RWPE2 (cell line): Measurements from ENCODE around the gene JAK2.
"Not testable (repeated sequence)": the region's sequence is repeated elsewhere in the genome, so short reads cannot be mapped to it uniquely, and the experiment has no call there.

Experiments used
- ATAC-seq: fragments of 200-7000 bp; cut with Tn5 transposase; 3 replicates; pipeline ENCODE4 v1.9.1; 2021; ENCODE audit warnings: low read depth
- DNase-seq: peaks from one replicate; pipeline ENCODE4 v3.0.0-alpha.2; 2020; ENCODE audit warnings: low spot score
- H3K27ac ChIP-seq: fragments of 450-650 bp; 2 replicates; pipeline ENCODE4 v1.5.1; 2017; ENCODE audit warnings: mild to moderate bottlenecking; ENCODE audit not compliant: poor library complexity, severe bottlenecking
- H3K27me3 ChIP-seq: fragments of 250-450 bp; sonication (Bioruptor Pico); 2 replicates; pipeline ENCODE4 v1.5.1; 2021; ENCODE audit warnings: mild to moderate bottlenecking, moderate library complexity; ENCODE audit not compliant: insufficient read depth, poor library complexity, severe bottlenecking
- H3K36me3 ChIP-seq: fragments of 250-450 bp; sonication (Bioruptor Pico); 2 replicates; pipeline ENCODE4 v1.5.1; 2020; ENCODE audit warnings: low read depth, mild to moderate bottlenecking, moderate library complexity
- H3K4me1 ChIP-seq: fragments of 250-450 bp; sonication (Bioruptor Pico); 2 replicates; pipeline ENCODE4 v1.5.1; 2021; ENCODE audit warnings: mild to moderate bottlenecking, moderate library complexity; ENCODE audit not compliant: insufficient read depth, poor library complexity, severe bottlenecking
- H3K4me3 ChIP-seq: fragments of 250-450 bp; sonication (Bioruptor Pico); 2 replicates; pipeline ENCODE4 v1.5.1; 2021; ENCODE audit warnings: mild to moderate bottlenecking, moderate library complexity; ENCODE audit not compliant: severe bottlenecking
- H3K9me3 ChIP-seq: fragments of 250-450 bp; sonication (Bioruptor Pico); 2 replicates; pipeline ENCODE4 v1.5.1; 2021; ENCODE audit warnings: mild to moderate bottlenecking, moderate library complexity; ENCODE audit not compliant: severe bottlenecking
- CTCF ChIP-seq: fragments of 450-650 bp; IDR thresholded peaks from one replicate; pipeline ENCODE4 v1.5.1; 2017; ENCODE audit warnings: mild to moderate bottlenecking, moderate library complexity; ENCODE audit not compliant: poor library complexity, severe bottlenecking

Gene JAK2

GRCh38 chr9:5004481-5004880 is 19.4 kb downstream of the JAK2 start:
- H3K36me3 ChIP-seq = no peaks in the 10 kb centered on the region
- no peak overlapping the region for H3K27ac ChIP-seq
- no peaks in the 10 kb centered on the region for H3K9me3 ChIP-seq
- DNase-seq (no peak), ATAC-seq (no peak)
- H3K4me1 ChIP-seq = peaks cover 5% of the 10 kb centered on the region
- no peaks in the 10 kb centered on the region for H3K27me3 ChIP-seq
- no peak overlapping the region for H3K4me3 ChIP-seq
- no peak for TF ChIP-seq CTCF

- no peak for TF ChIP-seq CTCF
- H3K36me3 ChIP-seq = no peaks in the 10 kb centered on the region
- H3K27ac ChIP-seq = no peak overlapping the region
- H3K4me1 ChIP-seq = peaks cover 5% of the 10 kb centered on the region
- DNase-seq (no peak), ATAC-seq (no peak)
- H3K27me3 ChIP-seq = no peaks in the 10 kb centered on the region
- H3K4me3 ChIP-seq = no peak overlapping the region
- no peaks in the 10 kb centered on the region for H3K9me3 ChIP-seq
Observed at GRCh38 chr9:5008202-5008601, 23.1 kb downstream of the JAK2 start.

- H3K27me3 ChIP-seq = no peaks in the 10 kb centered on the region
- DNase-seq (no peak), ATAC-seq (no peak)
- H3K9me3 ChIP-seq = no peaks in the 10 kb centered on the region
- H3K27ac ChIP-seq = no peak overlapping the region
- H3K4me3 ChIP-seq = no peak overlapping the region
- TF ChIP-seq CTCF = no peak
- no peaks in the 10 kb centered on the region for H3K4me1 ChIP-seq
- 0 out of 2 replicates have a peak, but pooled peaks cover 4% of the 10 kb centered on the region for H3K36me3 ChIP-seq
Observed at GRCh38 chr9:5013374-5013773, 28.3 kb downstream of the JAK2 start.

- 0 out of 2 replicates have a peak, but pooled peaks cover 4% of the 10 kb centered on the region for H3K36me3 ChIP-seq
- no peaks in the 10 kb centered on the region for H3K4me1 ChIP-seq
- no peak overlapping the region for H3K27ac ChIP-seq
- no peak overlapping the region for H3K4me3 ChIP-seq
- H3K9me3 ChIP-seq = peaks cover 4% of the 10 kb centered on the region
- no peak for ATAC-seq
- DNase-seq = no peak
- TF ChIP-seq CTCF = no peak
- H3K27me3 ChIP-seq = no peaks in the 10 kb centered on the region
Observed at GRCh38 chr9:5015934-5016333, 30.9 kb downstream of the JAK2 start.

GRCh38 chr9:5025416-5025815 is 40.3 kb downstream of the JAK2 start:
- H3K27me3 ChIP-seq = no peaks in the 10 kb centered on the region
- H3K4me3 ChIP-seq = no peak overlapping the region
- no peaks in the 10 kb centered on the region for H3K9me3 ChIP-seq
- no peak overlapping the region for H3K27ac ChIP-seq
- TF ChIP-seq CTCF = no peak
- ATAC-seq = no peak
- no peak for DNase-seq
- no peaks in the 10 kb centered on the region for H3K4me1 ChIP-seq
- peaks cover 11% of the 10 kb centered on the region for H3K36me3 ChIP-seq

- not testable (repeated sequence) for H3K27ac ChIP-seq, ATAC-seq, H3K4me1 ChIP-seq, H3K4me3 ChIP-seq, H3K36me3 ChIP-seq, H3K9me3 ChIP-seq, H3K27me3 ChIP-seq, DNase-seq
Observed at GRCh38 chr9:5031941-5032340, 46.9 kb downstream of the JAK2 start.
